A549 (cell line): ENCODE measurements around the gene ZNF710. TPM values are rescaled to one million over a fixed set of nuclear protein-coding genes. Genes with fewer than 3 reads are reported as not detected.

Source experiments
- ATAC-seq, 2 experiments: fragments of 200-7000 bp in 1 of 2; fragments of >200 bp in 1 of 2; cut with Nextera tagmentation in 1 of 2; cut with Tn5 transposase in 1 of 2; 3 replicates each; pipeline versions ENCODE4 v1.8.0 to v1.9.1; 2018 to 2020; ENCODE audit warnings: mild to moderate bottlenecking in 1 of 2, moderate library complexity in 1 of 2
- CTCF ChIA-PET: fragments of 300-600 bp; sonication (Branson Sonifier 250); formaldehyde crosslinking; extraction: SDS; loops from one replicate; lab custom pipeline; 2021; ENCODE audit warnings: antibody characterized with exemption, inconsistent platforms; lab: Yijun Ruan, JAX
- POLR2A ChIA-PET: fragments of 350-600 bp; formaldehyde crosslinking; extraction: SDS; loops from one replicate; lab custom pipeline; 2021; ENCODE audit warnings: antibody characterized with exemption, inconsistent platforms; lab: Yijun Ruan, JAX
- DNase-seq, 2 experiments: peaks; one replicate each; pipeline versions ENCODE4 v3.0.0 to v3.0.0-alpha.2; 2011 to 2016; ENCODE audit warnings: low read depth in 1 of 2, low spot score in 1 of 2
- FAIRE-seq: peaks from 2 replicates; lab custom pipeline; 2011; peaks lifted over from hg19 to GRCh38; lab: Jason Lieb, UNC
- H3K27ac ChIP-seq, 2 experiments: fragments of >200 bp; sonication (Bioruptor Twin); formaldehyde crosslinking; 3 replicates each; pipeline ENCODE4 v1.5.1; 2016 to 2017
- H3K4me1 ChIP-seq: fragments of >200 bp; sonication (Bioruptor Twin); formaldehyde crosslinking; 3 replicates; pipeline ENCODE4 v1.6.1; 2016
- H3K4me2 ChIP-seq: fragments of >200 bp; sonication (Bioruptor Twin); formaldehyde crosslinking; 3 replicates; pipeline ENCODE4 v1.6.1; 2016
- H3K4me3 ChIP-seq: fragments of >200 bp; sonication (Bioruptor Twin); formaldehyde crosslinking; 3 replicates; pipeline ENCODE4 v1.5.1; 2016
- H3K9me3 ChIP-seq: fragments of >200 bp; sonication (Bioruptor Twin); formaldehyde crosslinking; 3 replicates; pipeline ENCODE4 v1.6.1; 2016
- CEBPB ChIP-seq, 2 experiments: fragments of >200 bp in 1 of 2; sonication (Bioruptor Twin) in 1 of 2; formaldehyde crosslinking in 1 of 2; IDR thresholded peaks; 2 replicates each; pipeline ENCODE4 v1.6.1; 2012 to 2016
- CHD4 ChIP-seq: fragments of 200-600 bp; sonication (generic); IDR thresholded peaks from 2 replicates; pipeline ENCODE4 v1.6.1; 2016; ENCODE audit warnings: antibody characterized with exemption, mild to moderate bottlenecking, borderline replicate concordance
- CTCF ChIP-seq: fragments of >200 bp; sonication (Bioruptor Twin); formaldehyde crosslinking; IDR thresholded peaks from 3 replicates; pipeline ENCODE4 v1.5.1; 2016
- EHMT2 ChIP-seq: fragments of 200-600 bp; sonication (generic); IDR thresholded peaks from 2 replicates; pipeline ENCODE4 v1.6.1; 2016; ENCODE audit warnings: antibody characterized with exemption, low read depth, mild to moderate bottlenecking, moderate library complexity
- FOSL2 ChIP-seq, 2 experiments: fragments of 450-650 bp in 1 of 2; fragments of >200 bp in 1 of 2; sonication (Bioruptor Twin) in 1 of 2; formaldehyde crosslinking; IDR thresholded peaks; 2 replicates each; pipeline versions ENCODE4 v1.5.0 to v1.6.1; 2016 to 2020; ENCODE audit warnings: mild to moderate bottlenecking in 1 of 2, moderate library complexity in 1 of 2
- HDAC2 ChIP-seq: fragments of 200-600 bp; sonication (generic); IDR thresholded peaks from 2 replicates; pipeline ENCODE4 v1.6.1; 2016
- HEYL ChIP-seq: fragments of 250-450 bp; sonication (Bioruptor Pico); IDR thresholded peaks from 2 replicates; pipeline ENCODE4 v1.8.0; 2021; ENCODE audit warnings: mild to moderate bottlenecking, moderate library complexity
- HOXB13 ChIP-seq: fragments of 250-450 bp; sonication (Bioruptor Pico); IDR thresholded peaks from 2 replicates; pipeline ENCODE4 v1.5.0; 2020; ENCODE audit warnings: low read depth, mild to moderate bottlenecking, moderate library complexity
- JUN ChIP-seq, 2 experiments: fragments of >200 bp; sonication (Bioruptor Twin); formaldehyde crosslinking; IDR thresholded peaks; 2 replicates in 1 of 2; 3 replicates in 1 of 2; pipeline ENCODE4 v1.6.1; 2016 to 2017
- KDM5A ChIP-seq: fragments of 200-600 bp; sonication (generic); IDR thresholded peaks from 2 replicates; pipeline ENCODE4 v1.6.1; 2016; ENCODE audit warnings: antibody characterized with exemption, mild to moderate bottlenecking
- NFE2L2 ChIP-seq: fragments of 150-350 bp; conservative IDR thresholded peaks from 2 replicates; pipeline ENCODE4 v1.6.1; 2014; ENCODE audit warnings: low read length
- PHF8 ChIP-seq: fragments of 200-600 bp; sonication (generic); IDR thresholded peaks from 2 replicates; pipeline ENCODE4 v1.6.1; 2016; ENCODE audit warnings: low read depth, mild to moderate bottlenecking, antibody characterized with exemption, moderate library complexity, borderline replicate concordance
- POLR2A ChIP-seq: IDR thresholded peaks from 2 replicates; pipeline ENCODE4 v1.6.1; 2012; ENCODE audit warnings: mild to moderate bottlenecking, low read length
- RAD21 ChIP-seq, 2 experiments: fragments of >200 bp in 1 of 2; sonication (Bioruptor Twin) in 1 of 2; formaldehyde crosslinking in 1 of 2; IDR thresholded peaks in 1 of 2; conservative IDR thresholded peaks in 1 of 2; 2 replicates in 1 of 2; 3 replicates in 1 of 2; pipeline ENCODE4 v1.6.1; 2012 to 2018; ENCODE audit warnings: inconsistent platforms in 1 of 2
- RARB ChIP-seq: fragments of 250-450 bp; sonication (Bioruptor Pico); IDR thresholded peaks from 2 replicates; pipeline ENCODE4 v1.8.0; 2021; ENCODE audit warnings: mild to moderate bottlenecking, moderate library complexity
- REST ChIP-seq: fragments of 200-600 bp; sonication (generic); IDR thresholded peaks from 2 replicates; pipeline ENCODE4 v1.6.1; 2016; ENCODE audit warnings: antibody characterized with exemption, mild to moderate bottlenecking, moderate library complexity
- TP53 ChIP-seq: fragments of 250-450 bp; sonication (Bioruptor Pico); IDR thresholded peaks from 2 replicates; pipeline ENCODE4 v1.5.0; 2021; ENCODE audit warnings: mild to moderate bottlenecking, moderate library complexity
- WGBS: methylation state at CpG from one replicate; pipeline ENCODE4 v1.1.6; 2017; ENCODE audit errors: missing lambda C conversion rate; 5-methylcytosine and 5-hydroxymethylcytosine counted together
- polyA plus RNA-seq, 4 experiments: library from polyadenylated mRNA; depleted of rRNA in 3 of 4; stranded (reverse); fragments of >200 nt; fragmentation: RNase III in 1 of 4; extraction: RNeasy Plus Mini Kit Qiagen cat#74134 plus additional on column Dnase treatment in 1 of 4; gene quantifications; 2 replicates in 3 of 4; 3 replicates in 1 of 4; pipeline ENCODE4 v1.2.3, GENCODE V29; 2011 to 2017
- TF ChIP-seq, protein P1 (sequence below): IDR thresholded peaks from 2 replicates; pipeline ENCODE4 v1.6.1; 2012
- TF ChIP-seq, protein P2 (sequence below): fragments of 250-450 bp; sonication (Bioruptor Pico); IDR thresholded peaks from 2 replicates; pipeline ENCODE4 v1.5.0; 2020; ENCODE audit warnings: low read depth, mild to moderate bottlenecking, moderate library complexity

Gene ZNF710
- polyA plus RNA-seq, 2 of the 4 experiments (the other 2 are of a cell fraction) = 2.6 to 7.8 TPM

DNA sequence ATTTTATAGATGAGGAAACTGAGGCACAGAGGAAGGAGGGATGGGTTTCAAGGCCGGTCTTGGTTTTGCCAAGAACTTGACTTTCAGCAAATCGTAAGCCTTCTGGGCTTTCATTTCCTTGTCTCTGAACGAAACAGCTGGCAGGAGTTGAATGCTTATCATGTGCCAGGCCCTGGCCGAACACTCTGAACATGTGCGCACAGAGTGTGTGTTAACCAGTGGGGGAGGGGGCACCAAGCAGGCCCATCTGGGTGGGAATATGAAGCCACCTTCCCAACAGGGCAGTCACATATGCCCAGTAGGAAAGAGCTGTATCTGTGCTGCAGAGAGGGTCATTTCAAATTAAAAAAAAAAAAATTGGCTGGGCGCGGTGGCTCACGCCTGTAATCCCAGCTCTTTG is 29.3 kb downstream of the ZNF710 start:
- H3K4me1 ChIP-seq = peaks cover 20% of the 10 kb centered on the region
- CTCF ChIA-PET = interaction anchor here (0.7 to 1.9 kb wide), 2 partner anchors 41 to 57 kb away, joined by 3 to 5 read pairs; no protein-coding TSS in a partner anchor

GRCh38 chr15:90031231-90031791 is 30.2 kb downstream of the ZNF710 start:
- H3K9me3 ChIP-seq = no peaks in the 10 kb centered on the region
- peaks cover 28% of the 10 kb centered on the region for H3K4me1 ChIP-seq
- TF ChIP-seq CHD4 (no peak), FOSL2 (IDR thresholded peaks at IDR 0.05) (no peak), FOSL2 (CRISPR knock-in tag; IDR thresholded peaks at IDR 0.05) (no peak), HOXB13 (CRISPR knock-in tag) (no peak), HEYL (no peak), PHF8 (no peak), RARB (no peak), CTCF (no peak), POLR2A (no peak), TP53 (CRISPR knock-in tag) (no peak), JUN (IDR thresholded peaks at IDR 0.05) (no peak), REST (no peak), RAD21 (conservative IDR thresholded peaks at IDR 0.05 in 1 of 2, IDR thresholded peaks at IDR 0.05 in 1 of 2) (no peak), CEBPB (IDR thresholded peaks at IDR 0.05) (no peak)
- TF ChIP-seq, protein P1, sequence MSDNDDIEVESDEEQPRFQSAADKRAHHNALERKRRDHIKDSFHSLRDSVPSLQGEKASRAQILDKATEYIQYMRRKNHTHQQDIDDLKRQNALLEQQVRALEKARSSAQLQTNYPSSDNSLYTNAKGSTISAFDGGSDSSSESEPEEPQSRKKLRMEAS = no peak
- no peak for ATAC-seq
- no peak overlapping the region for H3K27ac ChIP-seq
- WGBS = 61% methylated on average over 8 of the region's 8 CpGs
- FAIRE-seq = no peak
- ChIA-PET POLR2A (no interaction called here), CTCF (interaction anchor here (0.6 to 1.3 kb wide), 6 partner anchors 8 to 974 kb away, joined by 3 to 4 read pairs (median 3); no protein-coding TSS in a partner anchor)
- no peak for DNase-seq
- H3K4me3 ChIP-seq = no peak overlapping the region
- H3K4me2 ChIP-seq = peak overlapping the region; percentile 30; the same call in 2 of the 3 replicates

More for the DNA sequence above, 29.3 kb downstream of the ZNF710 start:
- ATAC-seq (no peak), FAIRE-seq (no peak), DNase-seq (no peak)
- Histone ChIP-seq H3K27ac (no peak overlapping the region), H3K9me3 (no peaks in the 10 kb centered on the region), H3K4me3 (no peak overlapping the region), H3K4me2 (no peak overlapping the region)
- 93% methylated on average over 8 of the region's 8 CpGs for whole genome bisulfite sequencing
- POLR2A ChIA-PET = no interaction called here
- no peak for TF ChIP-seq HDAC2
- TF ChIP-seq KDM5A = no peak
- TF ChIP-seq NFE2L2 = no peak
- TF ChIP-seq PHF8 = no peak
- TF ChIP-seq TP53 (CRISPR knock-in tag) = no peak
- no peak for TF ChIP-seq EHMT2
- TF ChIP-seq, protein P2, sequence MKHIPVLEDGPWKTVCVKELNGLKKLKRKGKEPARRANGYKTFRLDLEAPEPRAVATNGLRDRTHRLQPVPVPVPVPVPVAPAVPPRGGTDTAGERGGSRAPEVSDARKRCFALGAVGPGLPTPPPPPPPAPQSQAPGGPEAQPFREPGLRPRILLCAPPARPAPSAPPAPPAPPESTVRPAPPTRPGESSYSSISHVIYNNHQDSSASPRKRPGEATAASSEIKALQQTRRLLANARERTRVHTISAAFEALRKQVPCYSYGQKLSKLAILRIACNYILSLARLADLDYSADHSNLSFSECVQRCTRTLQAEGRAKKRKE (CRISPR knock-in tag) = no peak
- TF ChIP-seq CEBPB (IDR thresholded peaks at IDR 0.05) = no peak
